KBM-7 (cell line): ENCODE data around the gene DENND10.
"Not testable (repeated sequence)": the region's sequence is repeated elsewhere in the genome, so short reads cannot be mapped to it uniquely, and the experiment has no call there.

Source experiments
- DNase-seq: peaks from one replicate; pipeline ENCODE4 v3.0.0-alpha.2; 2015
- in situ Hi-C: fragments of 300-500 bp; cut with MboI; formaldehyde crosslinking; loops from 2 replicates; pipeline ENCODE4 v1.14.3; 2020; ENCODE audit warnings: low sequenced_read_pairs, low pct_unique_long_range_greater_than_20kb, mixed read lengths

Gene DENND10

GRCh38 chr10:119159332-119159731 lies 55.4 kb downstream of the DENND10 start:
- in situ Hi-C loops, result no loop called here
- no peak for DNase-seq

- in situ Hi-C loops, result no loop called here
- DNase-seq, result no peak
Observed at GRCh38 chr10:119161680-119162451, 58.0 kb downstream of the DENND10 start.

GRCh38 chr10:119162452-119163092 lies 58.7 kb downstream of the DENND10 start:
- no peak for DNase-seq
- in situ Hi-C loops, result no loop called here

GRCh38 chr10:119165171-119166117 lies 61.5 kb downstream of the DENND10 start, which contains the start of gene SFXN4:
Gene SFXN4 (minus strand): TSS chr10:119165714. CDS start chr10:119165647, 67 bp downstream.
- DNase-seq, result peak; percentile 74
- in situ Hi-C loops, result no loop called here

GRCh38 chr10:119166118-119166500 lies 62.2 kb downstream of the DENND10 start:
- in situ Hi-C loops, result no loop called here
- DNase-seq, result no peak

GRCh38 chr10:119166564-119166963 lies 62.7 kb downstream of the DENND10 start:
- in situ Hi-C loops, result no loop called here
- DNase-seq, result peak; percentile 27

- DNase-seq, result no peak
- in situ Hi-C loops, result no loop called here
Observed at GRCh38 chr10:119167041-119167440, 63.1 kb downstream of the DENND10 start.

GRCh38 chr10:119174109-119174508 lies 70.2 kb downstream of the DENND10 start:
- in situ Hi-C loops, result no loop called here
- no peak for DNase-seq

- in situ Hi-C loops, result no loop called here
- no peak for DNase-seq
Observed at GRCh38 chr10:119176166-119176565, 72.3 kb downstream of the DENND10 start.

GRCh38 chr10:119177708-119178371 lies 73.9 kb downstream of the DENND10 start:
- in situ Hi-C loops, result no loop called here
- peak; percentile 16 for DNase-seq

GRCh38 chr10:119178372-119179119 lies 74.6 kb downstream of the DENND10 start, which contains the start of gene PRDX3:
Gene PRDX3 (minus strand): TSS chr10:119178812. CDS start chr10:119178790, 22 bp downstream.
- in situ Hi-C loops, result no loop called here

GRCh38 chr10:119180850-119181400 lies 77.0 kb downstream of the DENND10 start:
- DNase-seq, in situ Hi-C loops: not testable (repeated sequence)

More at GRCh38 chr10:119178372-119179119, 74.6 kb downstream of the DENND10 start, which contains the start of gene PRDX3:
- DNase-seq, result peak; percentile 91

- DNase-seq, result no peak
Observed at GRCh38 chr10:119183664-119184412, 79.9 kb downstream of the DENND10 start.

More at GRCh38 chr10:119183664-119184412, 79.9 kb downstream of the DENND10 start:
- in situ Hi-C loops, result no loop called here
